Stimulated activated CD4-positive, alpha-beta T cell treated with anti-CD3 and anti-CD28 coated beads, Interleukin-15, amount 100 ng/mL, for 24 hours (primary cell): ENCODE measurements around the gene PEA15.

Experiments used
- DNase-seq: peaks from one replicate; pipeline ENCODE4 v3.0.0-alpha.2; 2020

PEA15 gene

DNA sequence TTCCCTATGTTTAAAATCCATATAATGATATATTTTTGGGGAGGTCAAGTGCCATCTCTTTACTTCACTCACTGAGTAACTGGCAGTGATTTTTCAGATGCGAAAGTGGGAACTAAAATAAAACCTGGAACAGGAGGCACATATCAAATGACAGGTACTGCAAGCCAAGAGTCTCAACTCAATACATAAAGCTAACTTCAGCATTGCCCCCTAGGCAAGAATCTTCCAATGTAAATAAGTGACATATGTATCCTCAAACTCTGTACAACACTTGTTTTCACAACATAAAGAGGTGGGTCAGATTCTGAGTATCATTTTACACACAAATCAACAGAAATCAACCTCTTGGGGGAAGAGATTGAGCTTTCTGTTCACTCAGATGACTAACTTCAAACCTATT is 39.0 kb downstream of the PEA15 start:
- DNase-seq = no peak

DNA sequence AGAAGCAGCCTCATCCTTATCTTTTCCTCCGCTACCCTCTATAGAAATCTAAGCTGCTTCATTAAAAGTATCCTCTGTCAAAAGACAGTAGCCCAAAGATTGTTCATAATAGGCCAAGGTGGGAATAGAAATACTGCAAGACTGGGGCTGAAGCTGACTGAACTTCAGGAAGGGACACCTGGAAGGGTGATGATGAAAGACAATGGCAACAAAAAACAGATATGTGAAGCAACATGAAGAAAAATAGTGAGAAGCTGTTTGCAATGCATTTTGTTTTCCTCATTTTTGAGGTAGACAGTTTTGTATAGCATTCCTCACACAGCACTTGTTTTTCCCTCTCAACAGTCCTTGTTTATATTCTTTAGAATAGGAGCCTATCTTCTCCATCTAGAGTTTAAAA is 40.2 kb downstream of the PEA15 start:
- DNase-seq = no peak

DNA sequence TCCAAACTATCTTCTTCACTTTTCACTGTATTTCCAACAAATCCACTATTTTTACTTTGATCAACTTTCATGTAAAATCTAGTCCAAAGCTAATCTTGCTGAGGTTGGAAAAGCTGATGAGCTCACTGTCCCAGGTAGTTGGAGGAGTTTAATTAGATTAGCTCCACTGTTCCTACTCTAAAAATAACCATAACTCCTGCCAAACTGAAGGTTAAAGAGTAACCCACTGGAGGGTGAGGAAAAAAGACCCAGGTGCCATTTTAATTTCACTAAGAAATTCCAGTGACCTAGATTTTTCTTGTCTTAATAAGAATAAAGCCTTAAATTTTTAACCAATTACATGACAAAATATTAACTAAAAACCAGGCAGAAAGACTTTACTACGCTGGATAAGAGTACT is 41.9 kb downstream of the PEA15 start:
- DNase-seq = no peak

DNA sequence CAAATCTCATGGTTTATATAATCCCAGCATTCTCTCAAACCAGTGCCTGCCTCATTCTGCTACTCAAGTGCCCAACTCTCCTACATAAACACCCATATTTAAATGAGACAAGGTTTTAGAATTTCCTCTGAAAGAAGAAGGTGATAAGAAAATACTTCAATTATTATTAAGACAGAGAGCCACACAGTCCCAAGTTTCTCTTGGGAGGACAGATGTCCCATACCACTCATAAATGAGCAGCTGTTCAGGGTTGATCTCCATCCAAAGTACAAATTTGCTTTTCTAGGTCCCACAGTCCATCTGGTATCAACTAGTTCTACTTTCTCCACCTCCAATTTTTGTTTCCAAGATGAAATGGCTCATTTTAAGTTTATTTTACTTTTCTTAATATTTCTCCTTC is 45.8 kb downstream of the PEA15 start:
- no peak for DNase-seq

DNA sequence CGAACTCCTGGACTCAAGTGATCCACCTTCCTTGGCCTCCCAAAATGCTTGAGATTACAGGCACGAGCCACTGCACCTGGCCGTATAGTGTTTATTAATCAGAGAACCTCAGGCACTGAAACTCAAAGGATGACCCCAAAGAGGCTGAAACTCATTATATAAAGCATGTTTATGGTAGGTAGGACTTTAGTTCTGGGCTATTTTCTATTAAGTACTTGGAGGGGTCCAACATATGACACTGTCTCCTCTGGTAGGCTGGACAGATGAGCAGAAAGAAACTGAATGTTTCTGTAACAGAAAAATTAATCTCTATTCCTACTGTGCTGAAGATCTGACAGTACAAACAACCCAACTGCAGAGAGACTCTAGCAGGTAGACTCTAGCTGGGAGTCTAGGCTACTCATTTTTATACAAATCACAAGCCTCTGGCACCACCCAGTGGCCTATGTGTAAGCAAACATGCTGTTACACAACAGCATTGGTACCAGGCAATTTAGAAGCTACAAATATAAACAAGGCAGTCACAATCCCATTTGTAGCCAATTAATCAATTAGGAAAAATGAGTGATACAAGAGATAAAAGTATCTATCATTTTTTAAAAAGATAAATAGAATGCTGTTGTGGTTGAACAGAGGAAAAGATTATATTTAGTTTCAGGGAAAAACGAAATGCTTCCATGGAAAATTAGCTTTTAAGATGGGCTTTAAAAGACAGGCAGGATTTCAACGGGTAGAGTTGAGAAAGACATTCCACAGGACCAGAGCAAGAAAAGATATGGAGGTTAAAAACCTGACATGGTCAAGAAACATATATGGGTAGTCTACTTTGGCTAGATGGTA is 46.7 kb downstream of the PEA15 start:
- DNase-seq = peak; percentile 55

DNA sequence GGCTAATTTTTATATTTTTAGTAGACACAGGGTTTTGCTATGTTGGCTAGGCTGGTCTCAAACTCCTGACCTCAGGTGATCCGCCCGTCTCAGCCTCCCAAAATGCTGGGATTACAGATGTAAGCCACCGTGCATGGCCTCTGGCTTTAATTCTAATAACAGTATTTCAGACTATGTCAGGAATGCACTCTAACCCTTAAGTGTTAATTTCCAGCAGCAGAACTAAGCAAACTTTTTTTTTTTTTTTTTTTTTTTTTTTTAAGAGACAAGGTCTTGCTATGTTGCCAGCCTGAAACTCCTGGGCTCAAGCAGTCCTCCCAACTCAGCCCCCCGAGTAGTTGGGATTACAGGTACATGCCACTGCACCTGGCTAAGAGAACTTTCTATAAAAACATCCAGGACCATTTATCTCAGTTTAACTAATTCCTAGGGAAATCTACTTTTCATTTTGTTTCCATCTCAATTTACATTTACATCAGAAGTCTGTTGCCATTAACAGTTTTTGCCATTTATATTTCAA is 50.7 kb downstream of the PEA15 start:
- DNase-seq = no peak

DNA sequence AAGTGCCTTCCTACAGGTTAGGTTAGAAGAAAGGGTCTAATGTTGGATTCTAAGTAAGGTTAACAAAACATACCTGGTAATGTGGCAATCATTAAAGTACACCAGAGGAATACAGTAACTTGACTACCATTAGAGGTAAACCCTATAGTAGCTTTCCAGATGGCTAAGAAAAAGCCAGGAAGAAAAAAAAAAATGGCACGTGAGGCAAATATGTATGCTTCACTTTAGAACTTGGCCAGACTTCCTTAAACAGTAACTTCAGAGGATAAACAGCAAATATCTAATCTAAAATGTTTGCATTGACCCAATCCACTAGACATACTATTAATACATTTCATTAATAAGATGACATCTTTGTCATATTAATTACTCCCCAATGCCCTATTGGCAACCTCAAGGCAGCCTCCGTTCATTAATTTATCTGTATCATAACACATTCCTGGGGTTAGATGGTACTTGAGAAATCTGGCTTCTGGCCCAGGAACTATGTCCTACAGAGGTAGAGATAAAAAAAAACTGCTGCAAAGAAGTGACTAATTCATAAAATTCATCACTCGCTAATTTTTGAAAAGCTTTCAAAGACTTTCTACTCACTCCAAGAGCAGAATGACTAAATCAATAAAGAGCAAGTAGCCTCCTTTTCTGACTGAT is 51.3 kb downstream of the PEA15 start:
- no peak for DNase-seq

DNA sequence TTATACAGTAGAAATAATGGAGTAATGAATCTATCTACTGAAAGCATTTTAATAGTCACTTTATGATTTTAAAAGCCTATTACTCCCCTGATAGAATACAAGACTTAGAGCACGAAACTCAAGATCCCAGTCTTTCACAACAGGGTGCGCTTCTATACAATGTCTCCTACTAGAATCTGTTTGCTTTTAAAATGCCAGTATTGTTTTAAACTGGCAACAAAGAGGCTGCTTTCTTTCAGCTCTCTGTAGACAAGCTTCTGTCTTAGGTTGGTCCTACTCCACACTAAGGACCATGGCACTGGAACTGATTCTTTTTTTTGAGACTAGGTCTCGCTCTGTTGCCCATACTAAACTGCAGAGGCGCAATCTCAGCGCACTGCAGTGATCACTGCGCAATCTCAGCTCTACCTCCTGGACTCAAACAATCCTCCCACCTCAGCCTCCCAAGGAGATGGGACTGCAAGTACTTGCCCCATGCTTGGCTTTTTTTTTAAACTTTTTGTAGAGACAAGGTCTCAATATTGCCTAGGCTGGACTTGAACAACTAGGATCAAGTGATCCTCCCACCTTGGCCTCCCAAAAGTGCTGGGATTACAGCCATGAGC is 52.3 kb downstream of the PEA15 start:
- no peak for DNase-seq

DNA sequence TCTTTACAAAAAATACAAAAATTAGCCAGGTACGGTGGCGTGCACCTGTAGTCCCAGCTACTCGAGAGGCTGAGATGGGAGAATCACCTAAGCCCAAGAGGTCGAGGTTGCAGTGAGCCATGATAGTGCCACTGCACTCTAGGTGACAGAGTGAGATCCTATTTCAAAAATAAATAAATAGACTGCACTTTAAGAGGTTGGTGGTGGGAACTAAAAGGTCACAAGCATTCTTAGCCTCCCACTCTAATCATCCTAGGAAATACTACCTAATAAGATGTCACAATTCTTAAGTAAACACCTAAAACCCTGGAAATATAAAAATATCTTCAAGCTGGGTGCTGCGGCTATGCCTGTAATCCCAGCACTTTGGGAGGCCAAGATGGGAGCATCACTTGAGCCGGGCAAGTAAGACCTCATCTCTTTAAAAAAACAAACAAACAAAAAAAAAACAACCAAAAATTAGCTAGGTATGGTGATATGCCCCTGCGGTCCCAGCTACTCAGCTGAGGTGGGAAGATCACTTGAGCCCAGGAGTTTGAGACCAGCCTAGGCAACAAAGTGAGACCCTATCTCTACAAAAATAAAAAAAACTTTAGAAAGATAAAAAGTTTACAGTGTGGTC is 53.1 kb downstream of the PEA15 start:
- DNase-seq = no peak

DNA sequence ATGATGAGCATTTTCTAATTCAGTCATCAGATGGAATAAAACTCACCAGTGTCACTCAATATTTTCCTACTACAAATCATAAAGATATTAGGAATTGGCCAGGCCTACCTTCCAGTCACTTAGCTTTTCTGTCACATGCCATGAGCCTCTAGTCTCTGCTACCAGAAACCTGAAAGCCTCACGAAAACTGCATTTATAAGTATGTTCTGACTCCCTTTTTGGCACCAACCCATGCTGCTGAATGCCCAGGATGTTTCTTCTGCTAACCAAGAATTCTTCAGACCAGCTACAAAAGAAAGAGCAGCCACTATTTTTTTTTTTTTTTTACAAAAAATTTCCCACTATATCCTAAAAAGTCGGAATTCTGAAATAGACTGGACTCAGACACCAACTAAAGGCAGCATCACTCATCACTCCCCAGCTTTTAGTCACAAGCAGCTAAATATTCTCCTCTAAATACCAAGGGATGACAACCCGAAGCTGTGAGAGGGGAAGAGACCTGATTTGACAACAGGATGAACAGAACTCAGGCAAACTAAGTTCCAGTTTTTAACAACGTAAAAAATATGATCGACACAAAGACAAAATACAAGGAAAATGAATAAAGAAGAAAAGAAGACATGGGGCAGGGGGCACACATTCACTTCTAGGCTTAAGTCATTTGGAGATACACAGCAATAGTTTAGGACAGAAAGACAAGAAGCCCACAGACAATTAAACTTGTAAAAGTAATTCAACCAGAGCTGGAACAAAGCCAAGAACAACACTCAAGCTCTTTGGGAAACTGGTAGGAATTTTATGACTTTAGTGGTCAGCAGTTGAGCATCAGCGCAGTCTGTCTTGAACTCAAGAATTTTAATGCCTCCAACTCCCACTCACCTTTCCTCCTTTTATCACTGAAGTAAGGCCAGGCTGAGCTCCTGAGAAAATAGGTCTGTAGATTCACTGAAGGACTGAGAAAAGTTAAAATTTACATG is 55.5 kb downstream of the PEA15 start:
- DNase-seq = no peak

DNA sequence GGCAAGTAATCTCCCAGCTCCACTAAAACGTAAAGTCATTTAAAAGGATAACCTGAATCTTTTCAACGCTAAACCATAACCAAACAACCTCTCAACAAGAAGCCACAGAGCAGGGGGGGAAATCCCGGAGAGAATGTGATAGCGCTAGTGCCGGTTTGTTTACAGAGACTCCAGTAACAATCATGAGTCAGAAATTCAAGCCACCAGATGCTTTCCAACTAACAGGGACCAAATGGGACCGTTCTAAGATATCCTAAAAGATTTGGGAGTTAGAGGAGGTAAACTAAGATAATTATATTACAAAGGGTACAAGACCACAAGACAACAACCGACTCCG is 56.3 kb downstream of the PEA15 start:
- DNase-seq = peak; percentile 77

DNA sequence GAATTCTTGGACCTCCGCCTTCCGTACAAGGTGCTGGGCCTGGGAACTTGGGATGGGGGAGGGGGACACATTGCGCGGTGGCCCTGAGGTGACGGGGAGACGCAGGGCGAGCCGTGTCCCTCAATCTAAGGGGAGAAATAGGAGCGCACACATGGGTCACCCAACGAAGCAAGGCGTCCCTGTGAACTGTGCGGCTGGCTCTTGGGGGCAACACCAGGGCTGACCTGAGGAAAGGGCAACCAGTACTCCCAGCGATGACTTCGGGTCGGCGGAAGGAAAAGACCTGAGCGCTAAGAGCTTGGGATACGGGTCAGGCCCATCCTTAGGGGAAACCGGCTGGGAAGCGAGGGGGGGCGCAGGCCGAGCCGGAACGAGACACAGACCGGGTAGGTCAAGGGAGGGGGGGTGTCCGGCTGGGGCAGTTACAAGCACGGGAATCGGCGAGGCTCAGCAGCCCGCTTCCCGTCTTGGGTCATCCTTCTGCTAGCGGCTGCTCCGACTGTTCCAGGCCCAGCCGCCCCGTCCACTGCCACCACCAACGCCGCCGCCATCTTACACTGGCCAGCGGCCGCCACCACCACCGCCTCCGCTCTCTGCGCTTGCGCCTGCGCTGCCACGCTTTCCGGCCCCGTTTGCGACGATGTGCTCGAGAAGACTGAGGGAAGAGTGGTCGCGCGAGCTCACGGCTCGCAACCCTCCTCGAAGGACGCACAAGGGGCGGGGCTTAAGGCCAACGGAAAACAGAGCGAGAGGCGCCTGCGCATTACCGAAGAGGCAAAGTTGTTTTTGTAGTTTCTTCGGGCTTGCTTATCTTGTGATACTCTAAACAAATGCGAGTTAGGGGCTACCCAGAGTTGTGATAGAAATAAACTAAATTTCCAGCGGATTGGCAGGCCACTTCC is 57.0 kb downstream of the PEA15 start, which contains the start of gene DCAF8:
TSS of gene DCAF8 (minus strand) at position 657 of the 902 bp plus-strand sequence. CDS start 18,541 bp downstream, outside the sequence.
- peak; percentile 99 for DNase-seq

DNA sequence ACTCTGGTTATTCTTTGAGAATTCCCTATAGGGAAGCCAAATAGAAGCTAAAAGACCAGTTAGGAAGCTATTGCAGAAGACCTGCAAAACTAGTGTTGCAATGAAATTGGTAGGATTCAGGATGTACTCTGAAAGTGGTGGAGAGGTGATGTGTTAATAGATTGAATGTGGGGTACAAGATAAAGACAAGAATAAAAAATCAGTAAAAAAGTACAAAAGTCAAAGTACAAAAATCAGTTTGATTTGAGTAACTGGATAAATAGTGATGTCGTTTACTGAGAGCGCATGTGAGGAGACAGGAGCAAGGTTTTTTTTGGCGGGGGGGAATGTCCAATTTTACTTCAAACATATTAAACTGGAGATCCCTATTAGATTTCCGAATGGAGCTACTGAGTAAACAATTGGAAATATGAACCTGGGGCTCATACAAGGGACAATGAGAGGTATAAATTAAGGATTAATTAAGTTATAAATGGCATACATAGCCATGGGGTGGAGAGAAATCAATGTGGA is 59.7 kb downstream of the PEA15 start:
- DNase-seq = no peak
